Ishikawa (cell line): ENCODE measurements around the gene AMIGO2.

Source experiments
- FOXM1 ChIP-seq: IDR thresholded peaks from 2 replicates; pipeline ENCODE4 v1.6.1; 2012; ENCODE audit warnings: low read depth, borderline replicate concordance
- TEAD4 ChIP-seq: IDR thresholded peaks from 2 replicates; pipeline ENCODE4 v1.6.1; 2012
- YY1 ChIP-seq: IDR thresholded peaks from 2 replicates; pipeline ENCODE4 v1.6.1; 2012; ENCODE audit warnings: low read depth
- TF ChIP-seq, protein P1 (sequence below): IDR thresholded peaks from 2 replicates; pipeline ENCODE4 v1.6.1; 2012; ENCODE audit warnings: low read depth, mild to moderate bottlenecking
- TF ChIP-seq, protein P2 (sequence below): IDR thresholded peaks from 2 replicates; pipeline ENCODE4 v1.6.1; 2012

DNA sequence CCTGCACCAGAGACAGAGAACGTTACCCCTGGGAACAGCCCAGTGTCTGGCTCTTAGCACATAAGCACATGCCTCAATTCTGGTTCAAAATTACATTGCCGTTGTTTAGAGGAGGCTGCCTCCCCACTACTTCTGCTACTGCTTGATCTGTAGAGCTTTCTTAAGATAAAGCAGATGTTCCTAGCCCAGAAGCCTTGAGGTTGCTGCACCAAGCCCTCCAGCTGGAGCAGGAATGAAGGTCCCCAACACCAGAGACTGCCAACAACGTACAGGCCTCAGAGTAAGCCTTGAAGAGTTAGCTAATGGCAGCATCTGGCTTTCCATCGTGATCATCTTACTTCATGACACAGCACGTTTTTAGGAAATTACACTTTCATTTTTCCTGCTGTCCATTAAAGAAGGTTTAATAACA lies 34.7 kb upstream of the AMIGO2 start:
- TF ChIP-seq TEAD4 (no peak), YY1 (no peak), FOXM1 (no peak)
- TF ChIP-seq, protein P1, sequence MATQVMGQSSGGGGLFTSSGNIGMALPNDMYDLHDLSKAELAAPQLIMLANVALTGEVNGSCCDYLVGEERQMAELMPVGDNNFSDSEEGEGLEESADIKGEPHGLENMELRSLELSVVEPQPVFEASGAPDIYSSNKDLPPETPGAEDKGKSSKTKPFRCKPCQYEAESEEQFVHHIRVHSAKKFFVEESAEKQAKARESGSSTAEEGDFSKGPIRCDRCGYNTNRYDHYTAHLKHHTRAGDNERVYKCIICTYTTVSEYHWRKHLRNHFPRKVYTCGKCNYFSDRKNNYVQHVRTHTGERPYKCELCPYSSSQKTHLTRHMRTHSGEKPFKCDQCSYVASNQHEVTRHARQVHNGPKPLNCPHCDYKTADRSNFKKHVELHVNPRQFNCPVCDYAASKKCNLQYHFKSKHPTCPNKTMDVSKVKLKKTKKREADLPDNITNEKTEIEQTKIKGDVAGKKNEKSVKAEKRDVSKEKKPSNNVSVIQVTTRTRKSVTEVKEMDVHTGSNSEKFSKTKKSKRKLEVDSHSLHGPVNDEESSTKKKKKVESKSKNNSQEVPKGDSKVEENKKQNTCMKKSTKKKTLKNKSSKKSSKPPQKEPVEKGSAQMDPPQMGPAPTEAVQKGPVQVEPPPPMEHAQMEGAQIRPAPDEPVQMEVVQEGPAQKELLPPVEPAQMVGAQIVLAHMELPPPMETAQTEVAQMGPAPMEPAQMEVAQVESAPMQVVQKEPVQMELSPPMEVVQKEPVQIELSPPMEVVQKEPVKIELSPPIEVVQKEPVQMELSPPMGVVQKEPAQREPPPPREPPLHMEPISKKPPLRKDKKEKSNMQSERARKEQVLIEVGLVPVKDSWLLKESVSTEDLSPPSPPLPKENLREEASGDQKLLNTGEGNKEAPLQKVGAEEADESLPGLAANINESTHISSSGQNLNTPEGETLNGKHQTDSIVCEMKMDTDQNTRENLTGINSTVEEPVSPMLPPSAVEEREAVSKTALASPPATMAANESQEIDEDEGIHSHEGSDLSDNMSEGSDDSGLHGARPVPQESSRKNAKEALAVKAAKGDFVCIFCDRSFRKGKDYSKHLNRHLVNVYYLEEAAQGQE: no peak
- TF ChIP-seq, protein P2, sequence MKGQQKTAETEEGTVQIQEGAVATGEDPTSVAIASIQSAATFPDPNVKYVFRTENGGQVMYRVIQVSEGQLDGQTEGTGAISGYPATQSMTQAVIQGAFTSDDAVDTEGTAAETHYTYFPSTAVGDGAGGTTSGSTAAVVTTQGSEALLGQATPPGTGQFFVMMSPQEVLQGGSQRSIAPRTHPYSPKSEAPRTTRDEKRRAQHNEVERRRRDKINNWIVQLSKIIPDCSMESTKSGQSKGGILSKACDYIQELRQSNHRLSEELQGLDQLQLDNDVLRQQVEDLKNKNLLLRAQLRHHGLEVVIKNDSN: no peak
